K562 (cell line): Measurements from ENCODE around the gene STX2. TPM values are rescaled to one million over a fixed set of nuclear protein-coding genes. Genes with fewer than 3 reads are reported as not detected.

Experiments
- FOXP4 ChIP-seq: sonication (generic); formaldehyde crosslinking; IDR thresholded peaks from 2 replicates; pipeline ENCODE4 v1.8.0; 2022; ENCODE audit warnings: mild to moderate bottlenecking, missing genetic modification reagents, borderline replicate concordance
- JUN ChIP-seq, 2 experiments: sonication (generic) in 1 of 2; formaldehyde crosslinking in 1 of 2; IDR thresholded peaks; 2 replicates each; pipeline versions ENCODE4 v1.6.1 to v1.8.0; 2012 to 2022; ENCODE audit warnings: borderline replicate concordance in 2 of 2, mild to moderate bottlenecking in 2 of 2, improper control_type of control experiment in 1 of 2, low read depth in 1 of 2, low read length in 1 of 2, missing genetic modification reagents in 1 of 2
- MCM2 ChIP-seq: fragments of 450-650 bp; IDR thresholded peaks from 2 replicates; pipeline ENCODE4 v1.6.1; 2017; ENCODE audit warnings: low read depth, mild to moderate bottlenecking
- MGA ChIP-seq: fragments of 450-650 bp; IDR thresholded peaks from 2 replicates; pipeline ENCODE4 v1.6.1; 2016; ENCODE audit warnings: mild to moderate bottlenecking, moderate library complexity
- NUFIP1 ChIP-seq: fragments of 450-650 bp; IDR thresholded peaks from 2 replicates; pipeline ENCODE4 v1.6.1; 2018; ENCODE audit not compliant: partially characterized antibody
- ZBTB33 ChIP-seq: sonication (generic); formaldehyde crosslinking; IDR thresholded peaks from 2 replicates; pipeline ENCODE4 v1.8.1; 2023; ENCODE audit warnings: mild to moderate bottlenecking, missing genetic modification reagents
- polyA plus RNA-seq, 8 experiments: library from polyadenylated mRNA; depleted of rRNA in 4 of 8; stranded (reverse) in 5 of 8; unstranded in 3 of 8; fragments of >200 nt; fragmentation: Nextera tagmentation in 2 of 8; fragmentation: Illumina TruSeq in 1 of 8; extraction: Ambion mirVana in 2 of 8; extraction: Trizol in 1 of 8; gene quantifications; 2 replicates each; pipeline versions ENCODE4 v1.2.1 to v1.2.3, GENCODE V29; 2011 to 2014; ENCODE audit warnings: inconsistent platforms in 1 of 8, missing spikeins in 1 of 8
- total RNA-seq, 7 experiments: library from RNA; depleted of rRNA in 6 of 7; stranded (reverse); fragments of >200 nt in 6 of 7; fragmentation: Illumina TruSeq in 2 of 7; extraction: Trizol in 2 of 7; gene quantifications; 2 replicates each; pipeline versions ENCODE4 v1.2.1 to v1.2.3, GENCODE V29; 2011 to 2021; ENCODE audit warnings: low replicate concordance in 1 of 7

The STX2 gene
- total and polyA plus RNA-seq, 9 of the 15 experiments (the other 6 are each of a cell fraction or from before 2014, with no cell fraction given): 22.2 to 54.6 (median 30.8) TPM

GRCh38 chr12:130792821-130793553 is 46.1 kb downstream of the STX2 start (continued):
- TF ChIP-seq MGA: no peak
- TF ChIP-seq NUFIP1: no peak
- TF ChIP-seq FOXP4 (CRISPR knock-in tag): no peak
- no peak for TF ChIP-seq MCM2
- TF ChIP-seq JUN (IDR thresholded peaks at IDR 0.05; ENCODE audit: borderline replicate concordance, low read depth, low read length): no peak
- no peak for TF ChIP-seq JUN (CRISPR knock-in tag; IDR thresholded peaks at IDR 0.05; ENCODE audit: borderline replicate concordance)
- no peak; the same call in 1 of the 2 replicates for TF ChIP-seq ZBTB33 (CRISPR knock-in tag)
